SJSA1 (cell line): ENCODE data around the gene USP17L22. TPM values are rescaled to one million over a fixed set of nuclear protein-coding genes. Genes with fewer than 3 reads are reported as not detected.
"Not testable (repeated sequence)": the region's sequence is repeated elsewhere in the genome, so short reads cannot be mapped to it uniquely, and the experiment has no call there.

ENCODE experiments used
- DNase-seq, 2 experiments: peaks; one replicate each; pipeline ENCODE4 v3.0.0-alpha.2; 2015 to 2020; ENCODE audit warnings: low spot score in 2 of 2, low read depth in 1 of 2
- H3K27ac ChIP-seq: fragments of 250-450 bp; sonication (Bioruptor Pico); 2 replicates; pipeline ENCODE4 v1.5.1; 2020; ENCODE audit warnings: mild to moderate bottlenecking, moderate library complexity
- H3K27me3 ChIP-seq: fragments of 250-450 bp; sonication (Bioruptor Pico); replicated peaks from 2 replicates; pipeline ENCODE4 v1.5.1; 2020; ENCODE audit warnings: mild to moderate bottlenecking, moderate library complexity
- H3K36me3 ChIP-seq: fragments of 250-450 bp; sonication (Bioruptor Pico); 2 replicates; pipeline ENCODE4 v1.5.1; 2020; ENCODE audit warnings: mild to moderate bottlenecking
- H3K4me1 ChIP-seq: fragments of 250-450 bp; sonication (Bioruptor Pico); replicated peaks from 2 replicates; pipeline ENCODE4 v1.6.1; 2021; ENCODE audit warnings: mild to moderate bottlenecking
- H3K4me3 ChIP-seq: fragments of 250-450 bp; sonication (Bioruptor Pico); 2 replicates; pipeline ENCODE4 v1.5.1; 2020; ENCODE audit warnings: mild to moderate bottlenecking
- H3K9me3 ChIP-seq: fragments of 250-450 bp; sonication (Bioruptor Pico); replicated peaks from 2 replicates; pipeline ENCODE4 v1.5.1; 2020; ENCODE audit warnings: mild to moderate bottlenecking
- total RNA-seq: library from RNA; depleted of rRNA; stranded (reverse); fragments of >200 nt; shearing (Covaris generic); gene quantifications from 2 replicates; pipeline ENCODE4 v1.2.3, GENCODE V29; 2014; rRNA removed

Gene USP17L22
- not detected in 2 replicates for total RNA-seq

- H3K36me3 ChIP-seq, DNase-seq, H3K27me3 ChIP-seq, H3K27ac ChIP-seq, H3K4me1 ChIP-seq, H3K9me3 ChIP-seq, H3K4me3 ChIP-seq: not testable (repeated sequence)
Measured at GRCh38 chr4:9267319-9267718, at the start of gene USP17L22. USP17L22 (plus strand) TSS chr4:9267619; CDS start chr4:9267619, 0 bp downstream.

GRCh38 chr4:9219852-9220251 is 47.6 kb upstream of the USP17L22 start, which contains the start of gene USP17L12:
USP17L12 (plus strand) TSS chr4:9220152; CDS start chr4:9220152, 0 bp downstream.
- not testable (repeated sequence) for H3K9me3 ChIP-seq, DNase-seq, H3K36me3 ChIP-seq, H3K27ac ChIP-seq, H3K4me3 ChIP-seq, H3K27me3 ChIP-seq, H3K4me1 ChIP-seq

- H3K4me3 ChIP-seq, H3K36me3 ChIP-seq, H3K9me3 ChIP-seq, DNase-seq, H3K4me1 ChIP-seq, H3K27ac ChIP-seq, H3K27me3 ChIP-seq: not testable (repeated sequence)
Measured at GRCh38 chr4:9224596-9224995, 42.8 kb upstream of the USP17L22 start, which contains the start of gene USP17L13. USP17L13 (plus strand) TSS chr4:9224896; CDS start chr4:9224896, 0 bp downstream.

GRCh38 chr4:9230249-9230648 is 37.2 kb upstream of the USP17L22 start:
- not testable (repeated sequence) for H3K4me3 ChIP-seq, H3K27ac ChIP-seq, H3K36me3 ChIP-seq, H3K9me3 ChIP-seq, H3K27me3 ChIP-seq, H3K4me1 ChIP-seq, DNase-seq

GRCh38 chr4:9234085-9234484 is 33.3 kb upstream of the USP17L22 start, which contains the start of gene USP17L15:
USP17L15 (plus strand) TSS chr4:9234385; CDS start chr4:9234385, 0 bp downstream.
- H3K27ac ChIP-seq, DNase-seq, H3K9me3 ChIP-seq, H3K4me3 ChIP-seq, H3K27me3 ChIP-seq, H3K4me1 ChIP-seq, H3K36me3 ChIP-seq: not testable (repeated sequence)

- H3K4me1 ChIP-seq, result not testable (repeated sequence)
Measured at GRCh38 chr4:9238461-9238860, 29.0 kb upstream of the USP17L22 start.

GRCh38 chr4:9243579-9243978 is 23.8 kb upstream of the USP17L22 start, which contains the start of gene USP17L17:
USP17L17 (plus strand) TSS chr4:9243879; CDS start chr4:9243879, 0 bp downstream.
- not testable (repeated sequence) for H3K27me3 ChIP-seq, H3K27ac ChIP-seq, H3K9me3 ChIP-seq, H3K4me3 ChIP-seq, DNase-seq, H3K36me3 ChIP-seq, H3K4me1 ChIP-seq

More at GRCh38 chr4:9238461-9238860, 29.0 kb upstream of the USP17L22 start:
- not testable (repeated sequence) for H3K36me3 ChIP-seq, H3K9me3 ChIP-seq, H3K27ac ChIP-seq, H3K4me3 ChIP-seq, H3K27me3 ChIP-seq
- peak; percentile 0 to 54 for DNase-seq

- H3K4me3 ChIP-seq, H3K27me3 ChIP-seq, H3K36me3 ChIP-seq, H3K4me1 ChIP-seq, H3K9me3 ChIP-seq, H3K27ac ChIP-seq: not testable (repeated sequence)
- DNase-seq, result peak; percentile 1 to 51
Measured at GRCh38 chr4:9247953-9248680, 19.3 kb upstream of the USP17L22 start, which contains the start of gene USP17L18. USP17L18 (plus strand) TSS chr4:9248630; CDS start chr4:9248630, 0 bp downstream.

GRCh38 chr4:9253078-9253477 is 14.3 kb upstream of the USP17L22 start, which contains the start of gene USP17L19:
USP17L19 (plus strand) TSS chr4:9253378; CDS start chr4:9253378, 0 bp downstream.
- not testable (repeated sequence) for DNase-seq, H3K36me3 ChIP-seq, H3K4me3 ChIP-seq, H3K27ac ChIP-seq, H3K9me3 ChIP-seq, H3K4me1 ChIP-seq, H3K27me3 ChIP-seq

GRCh38 chr4:9257824-9258223 is 9.6 kb upstream of the USP17L22 start, which contains the start of gene USP17L20:
USP17L20 (plus strand) TSS chr4:9258124; CDS start chr4:9258124, 0 bp downstream.
- H3K4me1 ChIP-seq, H3K9me3 ChIP-seq, H3K27ac ChIP-seq, H3K4me3 ChIP-seq, DNase-seq, H3K36me3 ChIP-seq, H3K27me3 ChIP-seq: not testable (repeated sequence)

GRCh38 chr4:9262572-9262971 is 4.8 kb upstream of the USP17L22 start, which contains the start of gene USP17L21:
USP17L21 (plus strand) TSS chr4:9262872; CDS start chr4:9262872, 0 bp downstream.
- H3K4me1 ChIP-seq, H3K27me3 ChIP-seq, H3K9me3 ChIP-seq, H3K27ac ChIP-seq, H3K36me3 ChIP-seq, H3K4me3 ChIP-seq, DNase-seq: not testable (repeated sequence)

- H3K4me1 ChIP-seq, H3K36me3 ChIP-seq, H3K27ac ChIP-seq, H3K27me3 ChIP-seq, H3K9me3 ChIP-seq, H3K4me3 ChIP-seq: not testable (repeated sequence)
- peak in 1 of 2 experiments; percentile 28 for DNase-seq
Measured at GRCh38 chr4:9271719-9272118, 4.3 kb downstream of the USP17L22 start.
